ENCODE measurements around the gene MAP7.
"Not testable (repeated sequence)": the region's sequence is repeated elsewhere in the genome, so short reads cannot be mapped to it uniquely, and the experiment has no call there.

The MAP7 gene

DNA sequence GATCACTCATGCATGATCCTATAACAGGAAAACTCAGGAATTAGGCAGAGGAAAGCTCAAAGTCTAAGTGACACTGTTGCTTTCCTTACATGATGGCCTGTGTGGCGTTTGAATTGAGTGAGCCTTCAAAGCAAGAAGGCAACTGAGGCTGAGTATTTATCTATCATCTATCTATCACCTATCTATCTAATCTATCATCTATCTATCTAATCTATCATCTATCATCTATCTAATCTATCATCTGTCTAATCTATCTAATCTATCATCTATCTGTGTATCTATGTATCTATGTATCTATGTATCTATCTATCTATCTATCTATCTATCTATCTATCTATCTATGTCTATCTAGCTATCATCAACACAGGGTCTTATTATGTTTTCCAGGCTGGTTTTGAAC lies 218.8 kb downstream of the MAP7 start:
- DNase-seq = no peak

GRCh38 chr6:136330634-136331033 lies 219.6 kb downstream of the MAP7 start:
- DNase-seq = no peak

DNA sequence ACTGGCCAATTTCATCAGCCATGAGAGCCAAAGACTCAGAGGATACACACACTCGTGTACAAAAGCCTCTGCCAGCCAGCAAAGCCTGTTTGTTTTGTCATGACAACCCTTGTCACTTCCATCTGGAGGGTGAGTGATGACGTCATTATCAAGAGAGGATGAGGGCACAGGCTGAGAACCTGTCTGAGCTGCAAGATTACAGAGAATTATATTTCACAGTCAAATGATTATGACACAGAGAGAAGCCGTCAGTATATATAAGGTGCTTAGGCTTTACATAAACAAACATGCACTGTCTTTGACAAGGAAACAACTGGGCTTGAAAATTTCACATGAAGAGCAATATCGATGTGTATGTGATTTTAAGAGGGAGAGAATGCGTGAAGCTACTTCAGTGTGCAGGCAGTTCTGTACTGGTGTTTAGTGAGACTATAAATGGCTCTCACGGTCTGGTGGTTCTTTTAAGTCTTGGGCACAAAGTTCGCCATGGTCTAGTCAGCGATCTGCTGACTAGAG lies 224.1 kb downstream of the MAP7 start:
- DNase-seq = no peak

- no peak for DNase-seq
Measured at GRCh38 chr6:136324686-136325380, 225.4 kb downstream of the MAP7 start.

- DNase-seq = no peak
Measured at GRCh38 chr6:136323431-136324112, 226.7 kb downstream of the MAP7 start.

GRCh38 chr6:136319732-136320131 lies 230.5 kb downstream of the MAP7 start:
- no peak for DNase-seq

GRCh38 chr6:136318676-136319075 lies 231.5 kb downstream of the MAP7 start:
- no peak for DNase-seq

- DNase-seq = no peak
Measured at GRCh38 chr6:136317971-136318370, 232.3 kb downstream of the MAP7 start.

DNA sequence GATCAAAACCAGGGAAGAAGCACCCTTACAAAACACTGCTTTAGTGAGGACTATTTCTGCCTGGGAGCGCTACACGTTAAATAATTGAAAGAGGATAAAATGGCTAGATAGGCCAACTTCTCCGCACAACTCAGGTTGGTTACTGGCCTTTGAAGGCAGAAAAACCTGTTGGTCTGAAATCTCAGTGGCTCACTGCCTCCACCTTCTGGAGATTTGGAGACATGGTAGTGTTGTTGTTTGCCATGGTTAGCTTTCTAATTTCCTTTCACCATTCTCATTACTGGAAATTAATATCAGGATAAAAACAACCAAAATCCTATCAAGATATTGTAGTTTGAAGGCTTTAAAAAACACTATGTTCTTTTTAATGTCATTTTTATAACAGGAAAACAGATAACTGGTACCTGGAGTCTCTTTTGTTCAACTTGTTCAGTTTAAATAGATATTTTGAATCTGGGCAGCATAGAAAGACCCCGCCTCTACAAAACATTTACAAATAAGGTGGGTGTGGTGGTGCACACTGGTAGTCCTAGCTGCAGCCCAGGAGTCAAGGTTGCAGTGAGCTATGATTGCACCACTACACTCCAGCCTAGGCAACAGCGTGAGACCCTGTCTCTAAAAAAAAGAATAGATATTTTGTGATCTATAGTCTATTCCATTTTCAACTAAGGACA lies 233.1 kb downstream of the MAP7 start:
- peak; percentile 32 to 47 for DNase-seq

DNA sequence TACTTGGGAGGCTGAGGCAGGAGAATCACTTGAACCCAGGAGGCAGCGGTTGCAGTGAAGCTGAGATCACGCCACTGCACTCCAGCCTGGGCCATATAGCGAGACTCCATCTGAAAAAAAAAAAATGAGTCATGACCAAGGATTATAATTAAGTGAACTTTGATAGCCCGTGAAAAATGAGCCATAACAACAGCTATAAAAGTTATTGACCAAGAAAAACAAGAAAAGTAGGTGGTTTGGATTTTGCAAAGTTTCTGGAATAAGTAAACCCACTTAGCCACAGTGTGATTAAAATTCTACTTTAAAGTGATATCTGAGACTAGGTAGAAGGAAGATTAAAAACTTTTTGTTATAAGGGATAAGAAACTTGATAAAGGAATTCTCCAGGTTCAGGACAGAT lies 234.6 kb downstream of the MAP7 start:
- no peak for DNase-seq

- DNase-seq = no peak
Measured at GRCh38 chr6:136312975-136313374, 237.2 kb downstream of the MAP7 start.

GRCh38 chr6:136309729-136310311 lies 240.4 kb downstream of the MAP7 start:
- DNase-seq = no peak

DNA sequence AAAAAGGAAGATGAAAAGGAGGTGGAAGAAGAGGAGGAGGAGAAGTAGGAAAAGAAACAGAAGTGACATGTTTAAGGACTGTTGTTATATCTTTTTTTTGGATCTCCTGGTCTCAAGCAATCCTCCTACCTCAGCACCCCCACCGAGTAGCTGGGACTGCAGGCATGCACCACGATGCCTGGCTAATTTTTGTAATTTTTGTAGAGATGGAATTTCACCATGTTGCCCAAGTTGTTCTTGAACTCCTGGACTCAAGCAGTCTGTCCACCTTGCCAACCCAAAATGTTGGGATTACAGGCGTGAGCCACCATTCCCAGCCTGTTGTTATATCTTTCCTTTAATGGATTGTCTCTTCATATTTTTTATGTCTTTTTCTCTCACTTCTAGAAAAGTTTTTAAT lies 241.1 kb downstream of the MAP7 start:
- no peak for DNase-seq

DNA sequence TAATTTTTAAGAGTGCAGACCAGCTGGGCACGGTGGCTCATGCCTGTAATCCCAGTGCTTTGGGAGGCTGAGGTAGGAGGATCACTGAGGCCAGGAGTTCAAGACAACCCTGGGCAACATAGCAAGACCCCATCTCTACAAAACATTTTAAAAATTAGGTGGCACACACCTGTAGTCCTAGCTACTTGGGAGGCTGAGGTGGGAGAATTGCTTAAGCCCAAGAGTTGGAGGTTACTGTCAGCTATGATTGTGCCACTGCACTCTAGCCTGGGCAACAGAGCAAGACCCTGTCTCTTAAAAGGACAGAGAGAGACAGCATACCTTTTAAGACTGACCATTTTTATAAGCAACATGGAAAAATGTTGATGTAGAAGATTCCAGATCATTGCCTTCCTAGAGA lies 241.8 kb downstream of the MAP7 start:
- not testable (repeated sequence) for DNase-seq

GRCh38 chr6:136307351-136307750 lies 242.9 kb downstream of the MAP7 start:
- DNase-seq = no peak

DNA sequence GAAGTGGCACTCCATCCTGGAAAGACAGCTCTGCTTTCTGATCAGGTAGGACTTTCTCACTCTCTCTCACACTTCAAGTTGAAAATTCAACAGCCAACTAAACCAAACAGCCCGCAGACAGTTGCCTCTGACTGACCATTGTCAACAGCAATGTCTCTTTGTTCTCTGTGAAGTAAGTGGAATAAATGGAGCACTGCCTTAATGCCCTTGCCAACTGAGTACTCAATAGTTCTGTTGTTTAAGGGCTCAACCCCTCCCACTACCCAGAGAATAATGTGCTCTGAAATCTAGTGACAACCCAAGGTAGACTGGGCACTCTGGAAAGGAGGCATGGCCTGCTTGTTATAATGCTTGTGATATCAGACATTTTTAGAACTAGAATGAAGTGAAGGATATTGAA lies 243.8 kb downstream of the MAP7 start:
- DNase-seq = no peak

GRCh38 chr6:136304410-136304809 lies 245.8 kb downstream of the MAP7 start:
- DNase-seq = no peak

DNA sequence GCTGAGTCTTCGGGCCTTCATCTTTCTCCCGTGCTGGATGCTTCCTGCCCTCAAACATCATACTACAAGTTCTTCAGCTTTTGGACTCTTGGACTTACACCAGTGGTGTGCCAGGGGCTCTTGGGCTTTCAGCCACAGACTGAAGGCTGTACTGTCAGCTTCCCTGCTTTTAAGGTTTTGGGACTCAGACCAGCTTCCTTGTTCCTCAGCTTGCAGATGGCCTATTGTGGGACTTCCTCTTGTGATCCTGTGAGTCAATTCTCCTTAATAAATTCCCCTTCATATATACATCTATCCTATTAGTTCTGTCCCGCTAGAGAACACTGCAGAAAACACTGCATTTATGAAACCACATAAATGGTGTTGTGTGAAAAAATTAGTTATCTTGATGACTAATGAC lies 246.7 kb downstream of the MAP7 start:
- no peak for DNase-seq

- no peak for DNase-seq
Measured at GRCh38 chr6:136294621-136295020, 255.6 kb downstream of the MAP7 start.

Data from stimulated activated CD4-positive, alpha-beta T cell treated with anti-CD3 and anti-CD28 coated beads, Interleukin-2, amount 100 ng/mL, for 48 hours (primary cell).